Stimulated activated CD8-positive, alpha-beta memory T cell treated with anti-CD3 and anti-CD28 coated beads, Interleukin-4, amount 100 ng/mL, for 4 hours (primary cell): ENCODE measurements around the gene ADAMTS4.

Experiments
- DNase-seq, 2 donors: peaks; one replicate each; pipeline ENCODE4 v3.0.0-alpha.2; 2020; ENCODE audit warnings: low read depth in 2 of 2, low spot score in 1 of 2

ADAMTS4 gene

GRCh38 chr1:161196521-161197451 is 2.1 kb downstream of the ADAMTS4 start:
- no peak for DNase-seq

- no peak for DNase-seq
Measured at GRCh38 chr1:161196111-161196510, 2.7 kb downstream of the ADAMTS4 start.

- no peak for DNase-seq
Measured at GRCh38 chr1:161195171-161195570, 3.7 kb downstream of the ADAMTS4 start.

- no peak for DNase-seq
Measured at GRCh38 chr1:161193561-161194235, 5.2 kb downstream of the ADAMTS4 start.

- DNase-seq: no peak
Measured at GRCh38 chr1:161192476-161193465, 6.1 kb downstream of the ADAMTS4 start.

DNA sequence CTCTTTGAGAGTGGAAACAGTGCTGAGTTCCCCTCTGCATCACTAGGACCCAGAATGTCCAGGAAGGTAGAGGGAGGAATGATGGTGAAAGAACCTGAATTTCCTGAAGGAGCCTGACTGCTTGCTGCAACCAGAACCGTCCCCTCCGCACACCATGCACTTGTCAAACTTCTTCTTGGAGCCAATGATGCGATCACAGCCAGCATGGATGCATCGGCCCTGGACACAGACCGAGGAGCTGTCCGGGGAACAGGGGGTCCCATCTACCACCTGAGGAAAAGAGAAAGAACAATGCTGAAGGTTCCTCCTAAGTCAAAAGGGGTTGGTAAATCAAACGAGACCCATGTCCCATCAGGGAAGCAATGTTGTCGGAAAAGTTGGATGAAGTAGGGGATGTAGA is 6.9 kb downstream of the ADAMTS4 start:
- no peak for DNase-seq

GRCh38 chr1:161190962-161191521 is 7.8 kb downstream of the ADAMTS4 start:
- DNase-seq: no peak

- DNase-seq: no peak
Measured at GRCh38 chr1:161189036-161189435, 9.8 kb downstream of the ADAMTS4 start.

DNA sequence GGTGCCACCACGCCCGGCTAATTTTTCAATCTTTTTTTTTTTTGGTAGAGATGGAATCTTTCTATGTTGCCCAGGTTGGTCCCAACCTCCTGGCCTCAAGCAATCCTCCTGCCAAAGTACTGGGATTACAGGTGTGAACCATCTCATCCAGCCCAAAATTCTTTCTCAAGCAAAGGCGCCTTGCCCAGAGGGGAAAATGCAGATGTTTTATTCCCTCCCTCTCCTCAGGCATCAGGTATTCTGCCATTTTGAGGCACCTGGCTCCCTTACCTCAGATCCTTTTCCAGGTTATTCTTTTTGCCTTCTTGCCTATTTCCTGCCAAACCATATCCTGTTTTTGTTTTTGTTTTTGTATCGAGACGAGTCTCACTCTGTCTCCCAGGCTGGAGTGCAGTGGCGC is 10.5 kb downstream of the ADAMTS4 start:
- DNase-seq: no peak

GRCh38 chr1:161187311-161187710 is 11.5 kb downstream of the ADAMTS4 start:
- DNase-seq: no peak

DNA sequence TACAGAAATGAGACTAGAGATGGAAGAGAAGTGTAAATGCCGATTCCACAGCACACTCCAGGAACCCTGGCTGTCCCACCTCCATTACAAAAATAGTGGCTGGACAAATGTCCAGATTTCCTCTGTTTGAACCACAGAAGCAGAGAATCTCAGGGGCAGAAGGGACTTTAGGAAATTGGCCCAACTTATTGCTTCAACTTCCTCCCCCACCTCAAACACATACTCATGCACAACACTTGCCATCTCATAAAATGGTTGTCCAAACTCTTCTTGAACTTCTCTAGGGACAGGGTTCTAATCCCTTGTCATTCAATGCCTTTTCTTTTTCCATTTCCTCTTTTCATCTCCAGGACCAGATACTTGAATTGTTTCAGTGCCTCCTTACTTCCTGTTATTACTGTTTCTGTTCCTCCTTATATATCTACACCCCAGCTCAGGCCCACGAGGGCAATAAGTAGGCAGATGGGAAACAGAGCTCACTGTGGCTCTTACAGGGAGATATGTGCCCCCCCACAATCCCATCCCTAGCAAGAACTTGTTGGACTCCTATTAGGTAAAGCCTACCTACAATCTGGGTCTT is 13.0 kb downstream of the ADAMTS4 start:
- DNase-seq: no peak

GRCh38 chr1:161185282-161185682 is 13.6 kb downstream of the ADAMTS4 start:
- DNase-seq: peak; percentile 39 to 45

DNA sequence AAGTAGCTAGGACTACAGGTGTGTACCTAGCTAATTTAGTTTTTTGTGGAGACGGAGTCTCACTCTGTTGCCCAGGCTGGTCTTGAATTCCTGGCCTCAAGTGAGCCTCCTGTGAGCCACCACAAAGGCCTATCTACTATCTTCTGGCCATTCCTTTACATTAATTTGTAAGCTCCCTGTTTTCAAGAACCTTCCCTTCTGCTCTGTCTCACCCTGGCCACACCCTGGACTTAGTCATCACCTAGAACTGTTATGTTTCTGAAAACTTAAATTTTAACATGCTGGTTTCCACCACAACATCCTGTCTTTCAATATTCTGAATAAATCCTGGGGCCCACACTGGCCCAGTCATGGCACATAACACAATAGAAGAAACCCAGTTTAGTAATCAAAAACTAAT is 16.6 kb downstream of the ADAMTS4 start:
- DNase-seq: peak in 1 of 2 donors; percentile 22

DNA sequence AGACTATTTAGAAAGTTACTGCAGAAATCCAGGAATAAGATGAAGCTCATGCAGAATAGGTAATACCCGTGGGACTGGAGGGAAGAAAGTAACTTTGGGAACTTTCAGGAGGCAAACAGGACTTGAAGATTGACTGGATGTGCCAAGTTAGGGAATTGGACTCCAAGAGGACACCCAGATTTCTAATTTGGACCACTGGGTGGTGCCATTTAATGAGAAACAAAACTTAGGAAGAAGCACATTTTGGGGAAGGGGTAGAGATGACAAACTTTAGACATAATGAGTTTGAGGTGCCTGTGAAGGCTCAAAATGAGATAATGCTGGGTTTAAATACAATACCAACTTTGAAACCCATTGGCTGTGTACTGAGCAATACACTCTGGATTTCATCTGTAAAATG is 18.2 kb downstream of the ADAMTS4 start:
- no peak for DNase-seq

GRCh38 chr1:161179698-161180097 is 19.2 kb downstream of the ADAMTS4 start:
- no peak for DNase-seq

- DNase-seq: no peak
Measured at GRCh38 chr1:161177936-161178244, 21.0 kb downstream of the ADAMTS4 start.

GRCh38 chr1:161177112-161177935 is 21.5 kb downstream of the ADAMTS4 start, which contains the start of gene B4GALT3:
Gene B4GALT3 (minus strand): TSS chr1:161177507. CDS start chr1:161176060, 1,447 bp downstream.
- peak; percentile 89 to 97 for DNase-seq

GRCh38 chr1:161176468-161177111 is 22.3 kb downstream of the ADAMTS4 start:
- DNase-seq: no peak

GRCh38 chr1:161175771-161176453 is 22.9 kb downstream of the ADAMTS4 start:
- DNase-seq: no peak
